K562 (cell line): Measurements from ENCODE around the gene CACYBP. TPM values are rescaled to one million over a fixed set of nuclear protein-coding genes. Genes with fewer than 3 reads are reported as not detected.

Source experiments
- AFF1 ChIP-seq, 2 experiments: fragments of 450-650 bp; IDR thresholded peaks; 2 replicates each; pipeline ENCODE4 v1.6.1; 2018; ENCODE audit warnings: mild to moderate bottlenecking in 2 of 2, low read depth in 1 of 2; ENCODE audit not compliant: partially characterized antibody in 2 of 2
- ATF6 ChIP-seq: sonication (generic); formaldehyde crosslinking; IDR thresholded peaks from 2 replicates; pipeline ENCODE4 v1.4.0; 2020; ENCODE audit warnings: mild to moderate bottlenecking, missing genetic modification reagents
- CTBP1 ChIP-seq: fragments of 450-650 bp; IDR thresholded peaks from 2 replicates; pipeline ENCODE4 v1.6.1; 2016; ENCODE audit warnings: borderline replicate concordance
- CXXC5 ChIP-seq: fragments of 250-450 bp; sonication (Bioruptor Pico); IDR thresholded peaks from 2 replicates; pipeline ENCODE4 v1.8.0; 2022; ENCODE audit warnings: inconsistent platforms, mild to moderate bottlenecking, moderate library complexity
- ELK1 ChIP-seq: sonication (generic); formaldehyde crosslinking; IDR thresholded peaks from 2 replicates; pipeline ENCODE4 v1.8.1; 2022; ENCODE audit warnings: missing genetic modification reagents
- ETS2 ChIP-seq: IDR thresholded peaks from 2 replicates; pipeline ENCODE4 v1.6.1; 2016; ENCODE audit warnings: borderline replicate concordance, missing genetic modification characterization, mild to moderate bottlenecking, moderate library complexity, missing compliant biosample characterization; ENCODE audit not compliant: poor library complexity, severe bottlenecking
- FIP1L1 ChIP-seq: fragments of 200-400 bp; formaldehyde crosslinking; IDR thresholded peaks from 2 replicates; pipeline ENCODE4 v1.6.1; 2018; ENCODE audit warnings: mild to moderate bottlenecking, low read depth, low read length; ENCODE audit not compliant: poor library complexity, severe bottlenecking
- HMG20B ChIP-seq: fragments of 250-450 bp; sonication (Bioruptor Pico); IDR thresholded peaks from 2 replicates; pipeline ENCODE4 v1.5.0; 2021; ENCODE audit warnings: mild to moderate bottlenecking
- MNT ChIP-seq, 2 experiments: fragments of 450-650 bp; conservative IDR thresholded peaks; 2 replicates each; pipeline ENCODE4 v1.6.1; 2017; ENCODE audit warnings: mild to moderate bottlenecking in 2 of 2, moderate library complexity in 2 of 2
- MYNN ChIP-seq, 2 experiments: sonication (generic); formaldehyde crosslinking in 1 of 2; IDR thresholded peaks; 2 replicates each; pipeline versions ENCODE4 v1.5.0 to v1.6.1; 2016 to 2020; ENCODE audit warnings: antibody characterized with exemption in 1 of 2, missing genetic modification reagents in 1 of 2
- PHB ChIP-seq: fragments of 250-450 bp; sonication (Bioruptor Pico); IDR thresholded peaks from 2 replicates; pipeline ENCODE4 v1.5.0; 2021
- POLR2A ChIP-seq: fragments of 450-650 bp; conservative IDR thresholded peaks from 2 replicates; pipeline ENCODE4 v1.6.1; 2016
- RBFOX2 ChIP-seq: fragments of 200-400 bp; formaldehyde crosslinking; IDR thresholded peaks from 2 replicates; pipeline ENCODE4 v1.6.1; 2017; ENCODE audit warnings: low read depth, mild to moderate bottlenecking, low read length, moderate library complexity
- SMARCA4 ChIP-seq: fragments of 450-650 bp; IDR thresholded peaks from 2 replicates; pipeline ENCODE4 v1.6.1; 2016
- ZFPM2 ChIP-seq: fragments of 250-450 bp; sonication (Bioruptor Pico); IDR thresholded peaks from 2 replicates; pipeline ENCODE4 v1.5.1; 2022; ENCODE audit warnings: mild to moderate bottlenecking
- ZNF507 ChIP-seq: conservative IDR thresholded peaks from 2 replicates; pipeline ENCODE4 v1.6.1; 2017; ENCODE audit warnings: missing genetic modification characterization, missing compliant biosample characterization
- polyA plus RNA-seq, 8 experiments: library from polyadenylated mRNA; depleted of rRNA in 4 of 8; stranded (reverse) in 5 of 8; unstranded in 3 of 8; fragments of >200 nt; fragmentation: Nextera tagmentation in 2 of 8; fragmentation: Illumina TruSeq in 1 of 8; extraction: Ambion mirVana in 2 of 8; extraction: Trizol in 1 of 8; gene quantifications; 2 replicates each; pipeline versions ENCODE4 v1.2.1 to v1.2.3, GENCODE V29; 2011 to 2014; ENCODE audit warnings: inconsistent platforms in 1 of 8, missing spikeins in 1 of 8
- total RNA-seq, 7 experiments: library from RNA; depleted of rRNA in 6 of 7; stranded (reverse); fragments of >200 nt in 6 of 7; fragmentation: Illumina TruSeq in 2 of 7; extraction: Trizol in 2 of 7; gene quantifications; 2 replicates each; pipeline versions ENCODE4 v1.2.1 to v1.2.3, GENCODE V29; 2011 to 2021; ENCODE audit warnings: low replicate concordance in 1 of 7

The CACYBP gene
- total and polyA plus RNA-seq, 9 of the 15 experiments (the other 6 are each of a cell fraction or from before 2014, with no cell fraction given): 147 to 1,576 (median 488) TPM

GRCh38 chr1:175023043-175023921 lies 23.5 kb downstream of the CACYBP start, which contains the start of gene MRPS14 (continued):
- TF ChIP-seq CXXC5 (peak; percentile 89), MNT (conservative IDR thresholded peaks at IDR 0.05) (peak; percentile 86 to 93), CTBP1 (peak; percentile 68; the same call in 1 of the 2 replicates), ZNF507 (tag) (no peak), POLR2A (peak; percentile 96), FIP1L1 (no peak), AFF1 (IDR thresholded peaks at IDR 0.05; ENCODE audit: low read depth in 1 of 2, partially characterized antibody in 2 of 2) (peak; percentile 15 to 80), PHB (no peak), SMARCA4 (peak; percentile 29; the same call in 1 of the 2 replicates), MYNN (IDR thresholded peaks at IDR 0.05) (0 out of 2 replicates have a peak, but pooled peaks have one; percentile 24), MYNN (CRISPR knock-in tag; IDR thresholded peaks at IDR 0.05) (no peak), ETS2 (tag) (no peak), ZFPM2 (CRISPR knock-in tag) (no peak), ELK1 (no peak), ATF6 (CRISPR knock-in tag) (peak; percentile 61; the same call in 1 of the 2 replicates), RBFOX2 (peak; percentile 91), HMG20B (no peak)
